B cell (primary cell): ENCODE measurements around the gene NGDN. TPM values are rescaled to one million over a fixed set of nuclear protein-coding genes. Genes with fewer than 3 reads are reported as not detected.

ENCODE experiments used
- ATAC-seq: fragments of 200-7000 bp; cut with Tn5 transposase; one replicate; pipeline ENCODE4 v1.10.0; 2021; ENCODE audit warnings: low read depth, mild to moderate bottlenecking, moderate number of reproducible peaks, moderate library complexity
- CTCF ChIA-PET: fragments of 350-600 bp; sonication (Branson Sonifier 250); formaldehyde crosslinking; loops from one replicate; lab custom pipeline; 2021; ENCODE audit warnings: antibody characterized with exemption, inconsistent platforms; lab: Charles Lee
- POLR2A ChIA-PET: fragments of 350-600 bp; sonication (Branson Sonifier 250); formaldehyde crosslinking; loops from one replicate; lab custom pipeline; 2021; ENCODE audit warnings: antibody characterized with exemption; lab: Charles Lee
- DNase-seq: peaks from one replicate; pipeline ENCODE4 v3.0.0; 2013
- H2AFZ ChIP-seq: 2 replicates; pipeline ENCODE4 v1.6.1; 2012; ENCODE audit warnings: mild to moderate bottlenecking, low read depth, low read length; ENCODE audit not compliant: insufficient read depth, poor library complexity, severe bottlenecking
- H3K27ac ChIP-seq, 2 donors: 1 replicate in 1 of 2; 2 replicates in 1 of 2; pipeline ENCODE4 v1.5.1; 2012 to 2013; ENCODE audit warnings: low read length in 2 of 2, mild to moderate bottlenecking in 2 of 2, moderate library complexity in 1 of 2
- H3K27me3 ChIP-seq, 4 experiments: fragments of 200-600 bp in 1 of 4; sonication (generic) in 1 of 4; replicated peaks in 1 of 4; 1 replicate in 2 of 4; 2 replicates in 2 of 4; pipeline versions ENCODE4 v1.6.1 to v1.7.0; 2013 to 2016; ENCODE audit warnings: low read length in 3 of 4, mild to moderate bottlenecking in 2 of 4, mixed read lengths in 1 of 4, moderate library complexity in 1 of 4; ENCODE audit not compliant: insufficient read depth in 4 of 4, control insufficient read depth in 3 of 4; ENCODE audit errors: control extremely low read depth in 1 of 4
- H3K36me3 ChIP-seq, 2 experiments: replicated peaks in 1 of 2; 1 replicate in 1 of 2; 2 replicates in 1 of 2; pipeline versions ENCODE4 v1.6.1 to v1.7.1; 2013; ENCODE audit warnings: low read length in 1 of 2; ENCODE audit not compliant: insufficient read depth in 2 of 2, control insufficient read depth in 1 of 2; ENCODE audit errors: control extremely low read depth in 1 of 2, extremely low read depth in 1 of 2
- H3K4me1 ChIP-seq, 2 donors: fragments of 200-600 bp in 1 of 2; sonication (generic) in 1 of 2; 1 replicate in 1 of 2; 2 replicates in 1 of 2; pipeline versions ENCODE4 v1.5.1 to v1.6.1; 2013 to 2017; ENCODE audit warnings: low read length in 2 of 2; ENCODE audit not compliant: control insufficient read depth in 2 of 2, insufficient read depth in 2 of 2
- H3K4me2 ChIP-seq: replicated peaks from 2 replicates; pipeline ENCODE3; 2012; ENCODE audit warnings: mild to moderate bottlenecking, low read depth, low read length; ENCODE audit not compliant: poor library complexity, severe bottlenecking
- H3K4me3 ChIP-seq, 5 experiments: fragments of 200-600 bp in 1 of 5; sonication (generic) in 1 of 5; 1 replicate in 3 of 5; 2 replicates in 2 of 5; pipeline versions ENCODE4 v1.5.1 to v1.7.0; 2011 to 2016; ENCODE audit warnings: low read length in 4 of 5, mild to moderate bottlenecking in 4 of 5, low read depth in 2 of 5, control low read depth in 1 of 5, moderate library complexity in 1 of 5; ENCODE audit not compliant: insufficient read depth in 1 of 5; ENCODE audit errors: control extremely low read depth in 1 of 5, extremely low read depth in 1 of 5
- H3K79me2 ChIP-seq: fragments of 200-600 bp; sonication (generic); one replicate; pipeline ENCODE4 v1.6.0; 2016; ENCODE audit warnings: low read length; ENCODE audit not compliant: control insufficient read depth, insufficient read depth
- H3K9ac ChIP-seq: fragments of 200-600 bp; sonication (generic); 2 replicates; pipeline ENCODE4 v1.6.1; 2017; ENCODE audit warnings: mild to moderate bottlenecking, low read length, moderate library complexity
- H3K9me3 ChIP-seq, 3 donors: one replicate each; pipeline versions ENCODE4 v1.6.1 to v1.7.1; 2013; ENCODE audit warnings: low read length in 2 of 3; ENCODE audit not compliant: control insufficient read depth in 2 of 3, insufficient read depth in 1 of 3; ENCODE audit errors: control extremely low read depth in 1 of 3
- H4K20me1 ChIP-seq: 2 replicates; pipeline ENCODE4 v1.6.0; 2012; ENCODE audit warnings: mild to moderate bottlenecking, low read length; ENCODE audit not compliant: insufficient read depth, control insufficient read depth, poor library complexity, severe bottlenecking
- H3K27ac Mint-ChIP-seq: one replicate; pipeline ENCODE4 v1.8.0; 2021; ENCODE audit warnings: mixed read lengths
- H3K27me3 Mint-ChIP-seq: one replicate; pipeline ENCODE4 v1.8.0; 2021; ENCODE audit warnings: mixed read lengths
- H3K4me1 Mint-ChIP-seq: one replicate; pipeline ENCODE4 v1.8.0; 2021; ENCODE audit warnings: mixed read lengths
- H3K4me3 Mint-ChIP-seq: one replicate; pipeline ENCODE4 v1.8.0; 2021; ENCODE audit warnings: mixed read lengths
- H3K9me3 Mint-ChIP-seq: one replicate; pipeline ENCODE4 v1.8.0; 2022; ENCODE audit warnings: mixed read lengths; ENCODE audit not compliant: insufficient read depth
- EZH2 ChIP-seq: IDR thresholded peaks from 2 replicates; pipeline ENCODE4 v1.6.1; 2012; ENCODE audit warnings: borderline replicate concordance, low read depth, mild to moderate bottlenecking, moderate library complexity, low read length; ENCODE audit not compliant: insufficient read depth, poor library complexity, severe bottlenecking
- WGBS: methylation state at CpG from one replicate; pipeline ENCODE4 v1.1.5; 2013; ENCODE audit warnings: missing lambda C conversion rate; ENCODE audit not compliant: insufficient coverage; 5-methylcytosine and 5-hydroxymethylcytosine counted together
- intact Hi-C: fragments of 100-400 bp; cut with micrococcal nuclease; formaldehyde crosslinking; loops from one replicate; pipeline ENCODE4 v1.10.0; 2022
- polyA plus RNA-seq: library from polyadenylated mRNA; depleted of rRNA; stranded (reverse); fragments of >200 nt; gene quantifications from 2 replicates; pipeline ENCODE4 v1.2.3, GENCODE V29; 2012
- total RNA-seq, 2 donors: library from RNA; stranded (reverse); fragments of 120-200 nt in 1 of 2; gene quantifications; 1 replicate in 1 of 2; 2 replicates in 1 of 2; pipeline versions ENCODE4 v1.2.3 to v1.2.4, GENCODE V29; 2013 to 2022
- TF ChIP-seq, protein P1 (sequence below): fragments of 200-600 bp; IDR thresholded peaks from one replicate; pipeline ENCODE4 v1.8.0; 2022; ENCODE audit warnings: antibody characterized with exemption, mild to moderate bottlenecking

NGDN gene
- total and polyA plus RNA-seq, 2 donors (not counting 1 experiment from before 2014, with no cell fraction given): 66.7 to 81.8 TPM

- Histone ChIP-seq H3K36me3 (no peaks in the 10 kb centered on the region), H2AFZ (no peak overlapping the region), H3K79me2 (no peaks in the 10 kb centered on the region), H3K27me3 (peaks cover 0 to 13% (median 3%) of the 10 kb centered on the region in 4 experiments), H4K20me1 (no peaks in the 10 kb centered on the region), H3K9ac (no peak overlapping the region), H3K9me3 (no peaks in the 10 kb centered on the region), H3K4me1 (no peaks in the 10 kb centered on the region), H3K4me3 (no peak overlapping the region), H3K4me2 (no peak overlapping the region), H3K27ac (no peak overlapping the region)
- ATAC-seq (no peak), DNase-seq (no peak)
- Mint-ChIP-seq H3K27ac (no peak overlapping the region), H3K4me1 (no peaks in the 10 kb centered on the region), H3K9me3 (no peaks in the 10 kb centered on the region), H3K27me3 (peaks cover 32% of the 10 kb centered on the region), H3K4me3 (no peak overlapping the region)
- WGBS: 91% methylated on average over 4 of the region's 4 CpGs
- ChIA-PET POLR2A (no interaction called here), CTCF (no interaction called here)
- no peak for TF ChIP-seq EZH2
- TF ChIP-seq, protein P1, sequence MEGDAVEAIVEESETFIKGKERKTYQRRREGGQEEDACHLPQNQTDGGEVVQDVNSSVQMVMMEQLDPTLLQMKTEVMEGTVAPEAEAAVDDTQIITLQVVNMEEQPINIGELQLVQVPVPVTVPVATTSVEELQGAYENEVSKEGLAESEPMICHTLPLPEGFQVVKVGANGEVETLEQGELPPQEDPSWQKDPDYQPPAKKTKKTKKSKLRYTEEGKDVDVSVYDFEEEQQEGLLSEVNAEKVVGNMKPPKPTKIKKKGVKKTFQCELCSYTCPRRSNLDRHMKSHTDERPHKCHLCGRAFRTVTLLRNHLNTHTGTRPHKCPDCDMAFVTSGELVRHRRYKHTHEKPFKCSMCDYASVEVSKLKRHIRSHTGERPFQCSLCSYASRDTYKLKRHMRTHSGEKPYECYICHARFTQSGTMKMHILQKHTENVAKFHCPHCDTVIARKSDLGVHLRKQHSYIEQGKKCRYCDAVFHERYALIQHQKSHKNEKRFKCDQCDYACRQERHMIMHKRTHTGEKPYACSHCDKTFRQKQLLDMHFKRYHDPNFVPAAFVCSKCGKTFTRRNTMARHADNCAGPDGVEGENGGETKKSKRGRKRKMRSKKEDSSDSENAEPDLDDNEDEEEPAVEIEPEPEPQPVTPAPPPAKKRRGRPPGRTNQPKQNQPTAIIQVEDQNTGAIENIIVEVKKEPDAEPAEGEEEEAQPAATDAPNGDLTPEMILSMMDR: no peak
- intact Hi-C loops: no loop called here
These were observed 23.1 kb upstream of the NGDN start for GRCh38 chr14:23446291-23446851.

- POLR2A ChIA-PET: no interaction called here
- no peak overlapping the region for H3K4me2 ChIP-seq
These were observed 21.8 kb upstream of the NGDN start for GRCh38 chr14:23447361-23448350.

More at GRCh38 chr14:23447361-23448350, 21.8 kb upstream of the NGDN start:
- no peak overlapping the region for H3K9ac ChIP-seq
- TF ChIP-seq EZH2: no peak
- TF ChIP-seq, protein P1: no peak
- H3K4me3 Mint-ChIP-seq: no peak overlapping the region
- no peaks in the 10 kb centered on the region for H3K9me3 ChIP-seq
- intact Hi-C loops: no loop called here
- WGBS: 92% methylated on average over 4 of the region's 7 CpGs
- no peak overlapping the region for H3K27ac Mint-ChIP-seq
- CTCF ChIA-PET: no interaction called here
- no peak for DNase-seq
- ATAC-seq: no peak
- H3K36me3 ChIP-seq: no peaks in the 10 kb centered on the region
- H3K27me3 ChIP-seq: peaks cover 0 to 17% (median 6%) of the 10 kb centered on the region in 4 experiments
- H3K79me2 ChIP-seq: no peaks in the 10 kb centered on the region
- no peak overlapping the region for H3K27ac ChIP-seq
- H4K20me1 ChIP-seq: no peaks in the 10 kb centered on the region
- H2AFZ ChIP-seq: no peak overlapping the region
- no peaks in the 10 kb centered on the region for H3K4me1 Mint-ChIP-seq
- H3K27me3 Mint-ChIP-seq: peaks cover 35% of the 10 kb centered on the region
- H3K4me1 ChIP-seq: no peaks in the 10 kb centered on the region
- no peaks in the 10 kb centered on the region for H3K9me3 Mint-ChIP-seq
- H3K4me3 ChIP-seq: no peak overlapping the region
